SH-SY5Y (cell line): ENCODE results near the gene CD1D.

Experiments used
- GATA2 ChIP-seq: IDR thresholded peaks from 2 replicates; pipeline ENCODE4 v1.6.1; 2011; ENCODE audit warnings: mild to moderate bottlenecking, low read depth, low read length
- GATA3 ChIP-seq: IDR thresholded peaks from 2 replicates; pipeline ENCODE4 v1.6.1; 2011; ENCODE audit warnings: low read depth, mild to moderate bottlenecking, low read length, moderate library complexity

DNA sequence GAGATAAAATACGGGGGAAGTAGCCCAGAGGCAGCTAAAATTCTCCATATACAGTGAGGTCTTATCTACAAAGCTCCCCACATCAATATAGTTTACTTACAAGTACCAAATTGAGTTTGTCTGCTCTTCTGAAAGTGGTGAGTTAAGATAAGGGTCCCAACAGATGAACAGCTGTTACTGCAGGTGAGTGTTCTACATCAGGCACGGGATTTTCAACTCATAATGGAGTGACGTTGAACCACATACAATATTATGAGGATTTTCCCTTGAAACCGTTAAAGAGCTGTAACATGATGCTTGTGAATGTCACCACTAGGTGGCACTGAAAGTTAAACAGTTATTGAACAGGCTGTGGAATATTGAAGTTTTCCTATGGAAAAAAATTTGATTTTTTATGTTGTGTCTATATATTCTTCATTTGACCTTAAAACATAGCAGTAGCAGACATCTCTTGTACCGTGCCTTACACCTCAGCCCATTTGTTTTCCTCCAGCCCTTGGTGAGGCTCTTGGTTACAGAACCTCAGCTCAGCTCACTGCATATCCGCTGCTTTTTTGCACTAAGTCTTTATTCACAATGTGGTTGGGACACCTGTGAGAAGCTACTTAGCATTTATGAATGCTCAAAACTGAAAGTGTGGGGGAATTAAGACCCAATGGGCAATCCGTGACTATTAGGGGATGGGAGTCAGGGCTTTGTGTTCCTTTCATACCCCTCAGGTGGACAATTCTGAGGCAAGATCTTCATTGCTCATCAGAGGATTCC, 23.2 kb downstream of the CD1D start:
- TF ChIP-seq GATA3 (no peak), GATA2 (no peak)
